IMR-90 (cell line): ENCODE data around the gene MPZL2. TPM values are rescaled to one million over a fixed set of nuclear protein-coding genes. Genes with fewer than 3 reads are reported as not detected.

Source experiments
- ATAC-seq: fragments of 200-7000 bp; cut with Tn5 transposase; 2 replicates; pipeline ENCODE4 v1.9.1; 2020; ENCODE audit warnings: low read depth, mild to moderate bottlenecking, moderate library complexity
- BruUV-seq: library from RNA; stranded (reverse); fragments of 400-500 nt; replicated peaks from 2 replicates; lab custom pipeline; 2021; lab: Mats Ljungman, UMichigan
- CTCF ChIA-PET: fragments of 300-600 bp; formaldehyde crosslinking; extraction: SDS; loops from one replicate; lab custom pipeline; 2021; ENCODE audit warnings: antibody characterized with exemption; lab: Yijun Ruan, JAX
- POLR2A ChIA-PET: fragments of 300-600 bp; sonication (Branson Sonifier 250); formaldehyde crosslinking; loops from one replicate; lab custom pipeline; 2022; ENCODE audit warnings: antibody characterized with exemption; ENCODE audit not compliant: unreplicated experiment; lab: Charles Lee
- DNase-seq: peaks from one replicate; pipeline ENCODE4 v3.0.0; 2013
- H2AFZ ChIP-seq: replicated peaks from 2 replicates; pipeline ENCODE3; 2013; ENCODE audit warnings: low read length, mild to moderate bottlenecking; ENCODE audit not compliant: poor library complexity
- H2AK5ac ChIP-seq: 2 replicates; pipeline ENCODE4 v1.6.1; 2013; ENCODE audit warnings: low read depth, low read length, inconsistent platforms
- H2AK9ac ChIP-seq: replicated peaks from 2 replicates; pipeline ENCODE3; 2013; ENCODE audit warnings: mild to moderate bottlenecking, low read depth, low read length, moderate library complexity; ENCODE audit not compliant: poor library complexity
- H2BK120ac ChIP-seq: 2 replicates; pipeline ENCODE4 v1.6.1; 2013; ENCODE audit warnings: low read depth, low read length, inconsistent platforms
- H2BK15ac ChIP-seq: 3 replicates; pipeline ENCODE4 v1.6.1; 2013; ENCODE audit warnings: low read depth, low read length, inconsistent platforms
- H2BK20ac ChIP-seq: 2 replicates; pipeline ENCODE4 v1.6.1; 2013; ENCODE audit warnings: low read depth, mild to moderate bottlenecking, inconsistent platforms, low read length, moderate library complexity
- H2BK5ac ChIP-seq: 2 replicates; pipeline ENCODE4 v1.6.1; 2013; ENCODE audit warnings: mild to moderate bottlenecking, low read depth, low read length, inconsistent platforms; ENCODE audit not compliant: poor library complexity, severe bottlenecking
- H3K14ac ChIP-seq: replicated peaks from 2 replicates; pipeline ENCODE4 v1.6.1; 2013; ENCODE audit warnings: low read depth, low read length, inconsistent platforms
- H3K18ac ChIP-seq: 2 replicates; pipeline ENCODE4 v1.6.1; 2013; ENCODE audit warnings: low read depth, low read length, control low read depth
- H3K23ac ChIP-seq: 2 replicates; pipeline ENCODE4 v1.6.1; 2013; ENCODE audit warnings: low read depth, low read length, inconsistent platforms
- H3K27ac ChIP-seq: 2 replicates; pipeline ENCODE4 v1.5.1; 2013; ENCODE audit warnings: mild to moderate bottlenecking, control low read depth, low read length; ENCODE audit not compliant: insufficient read depth
- H3K27me3 ChIP-seq: 2 replicates; pipeline ENCODE4 v1.6.1; 2013; ENCODE audit warnings: low read length; ENCODE audit not compliant: control insufficient read depth, insufficient read depth
- H3K36me3 ChIP-seq: 2 replicates; pipeline ENCODE4 v1.6.1; 2013; ENCODE audit warnings: low read length, mixed read lengths; ENCODE audit not compliant: control insufficient read depth, insufficient read depth
- H3K4ac ChIP-seq: 2 replicates; pipeline ENCODE4 v1.6.1; 2013; ENCODE audit warnings: low read depth, low read length, inconsistent platforms
- H3K4me1 ChIP-seq: 2 replicates; pipeline ENCODE4 v1.6.1; 2013; ENCODE audit warnings: low read length, mixed read lengths; ENCODE audit not compliant: control insufficient read depth, insufficient read depth
- H3K4me2 ChIP-seq: 2 replicates; pipeline ENCODE4 v1.6.1; 2013; ENCODE audit warnings: low read depth, mild to moderate bottlenecking, control low read depth, low read length, moderate library complexity
- H3K4me3 ChIP-seq: 2 replicates; pipeline ENCODE4 v1.5.1; 2013; ENCODE audit warnings: low read depth, mild to moderate bottlenecking, control low read depth, low read length, moderate library complexity; ENCODE audit not compliant: insufficient read depth
- H3K56ac ChIP-seq: 2 replicates; pipeline ENCODE4 v1.6.1; 2013; ENCODE audit warnings: low read length, inconsistent platforms; ENCODE audit not compliant: insufficient read depth; ENCODE audit errors: extremely low read depth
- H3K79me1 ChIP-seq, 2 experiments: 2 replicates each; pipeline ENCODE4 v1.6.1; 2013; ENCODE audit warnings: low read length in 2 of 2, inconsistent platforms in 1 of 2, low read depth in 1 of 2
- H3K9ac ChIP-seq: 2 replicates; pipeline ENCODE4 v1.6.1; 2013; ENCODE audit warnings: low read depth, low read length, control low read depth
- H3K9me1 ChIP-seq: 2 replicates; pipeline ENCODE4 v1.6.1; 2013; ENCODE audit warnings: low read length, inconsistent platforms; ENCODE audit not compliant: insufficient read depth
- H3K9me3 ChIP-seq: 2 replicates; pipeline ENCODE4 v1.6.1; 2013; ENCODE audit warnings: low read length; ENCODE audit not compliant: control insufficient read depth, insufficient read depth
- H4K20me1 ChIP-seq: 2 replicates; pipeline ENCODE4 v1.6.1; 2013; ENCODE audit warnings: low read length, inconsistent platforms; ENCODE audit not compliant: insufficient read depth
- H4K5ac ChIP-seq: 2 replicates; pipeline ENCODE4 v1.6.1; 2013; ENCODE audit warnings: mild to moderate bottlenecking, low read depth, low read length, control low read depth
- H4K8ac ChIP-seq, 2 experiments: 2 replicates each; pipeline ENCODE4 v1.6.1; 2013; ENCODE audit warnings: low read depth in 2 of 2, low read length in 2 of 2, control low read depth in 1 of 2, inconsistent platforms in 1 of 2
- H4K91ac ChIP-seq: 2 replicates; pipeline ENCODE4 v1.6.1; 2013; ENCODE audit warnings: low read depth, low read length, inconsistent platforms; ENCODE audit not compliant: insufficient read depth
- MAZ ChIP-seq: IDR thresholded peaks from 2 replicates; pipeline ENCODE4 v1.6.1; 2012; ENCODE audit warnings: low read depth, mild to moderate bottlenecking, low read length, improper control_type of control experiment, moderate library complexity, borderline replicate concordance
- MXI1 ChIP-seq: IDR thresholded peaks from 2 replicates; pipeline ENCODE4 v1.6.1; 2012; ENCODE audit warnings: low read depth, mild to moderate bottlenecking, low read length, moderate library complexity, borderline replicate concordance
- SMC3 ChIP-seq: fragments of 150-350 bp; IDR thresholded peaks from 2 replicates; pipeline ENCODE4 v1.6.1; 2016; ENCODE audit warnings: low read depth, mild to moderate bottlenecking, antibody characterized with exemption, low read length, moderate library complexity
- WGBS, 2 experiments: methylation state at CpG; one replicate each; pipeline versions ENCODE4 v1.1.5 to v1.1.7; 2013; ENCODE audit warnings: missing lambda C conversion rate in 2 of 2; ENCODE audit not compliant: insufficient read length in 1 of 2; ENCODE audit errors: extremely low coverage in 2 of 2; 5-methylcytosine and 5-hydroxymethylcytosine counted together
- dilution Hi-C: fragments of 300-500 bp; cut with HindIII; formaldehyde crosslinking; loops from one replicate; pipeline ENCODE4 v1.14.3; 2018; ENCODE audit warnings: low sequenced_read_pairs; ENCODE audit not compliant: unreplicated experiment
- in situ Hi-C: fragments of 300-500 bp; cut with MboI; formaldehyde crosslinking; loops from 3 replicates; pipeline ENCODE4 v1.14.3; 2019; ENCODE audit warnings: low sequenced_read_pairs, inconsistent platforms, mixed read lengths
- intact Hi-C: fragments of 100-400 bp; cut with micrococcal nuclease; formaldehyde crosslinking; loops from 2 replicates; pipeline ENCODE4 v1.10.0; 2022
- polyA plus RNA-seq, 3 experiments: library from polyadenylated mRNA; depleted of rRNA; stranded (reverse); fragments of >200 nt; gene quantifications; 2 replicates each; pipeline ENCODE4 v1.2.3, GENCODE V29; 2012; ENCODE audit warnings: low replicate concordance in 1 of 3
- total RNA-seq: library from RNA; depleted of rRNA; stranded (reverse); fragments of >200 nt; gene quantifications from 2 replicates; pipeline ENCODE4 v1.2.3, GENCODE V29; 2012

The MPZL2 gene
- total and polyA plus RNA-seq, 2 of the 4 experiments (the other 2 are of a cell fraction), result not detected

- Histone ChIP-seq H3K4me3 (no peak overlapping the region), H4K91ac (no peak overlapping the region), H2AFZ (no peak overlapping the region), H2BK120ac (no peak overlapping the region), H3K36me3 (no peaks in the 10 kb centered on the region), H4K8ac (no peak overlapping the region), H3K4me1 (no peaks in the 10 kb centered on the region), H3K23ac (no peak overlapping the region), H2BK20ac (no peak overlapping the region), H4K5ac (no peak overlapping the region), H2AK5ac (no peak overlapping the region), H2BK15ac (no peak overlapping the region), H3K27me3 (peaks cover 18% of the 10 kb centered on the region), H2BK5ac (no peak overlapping the region), H3K4ac (no peak overlapping the region), H3K9ac (no peak overlapping the region), H4K20me1 (no peaks in the 10 kb centered on the region), H3K9me1 (no peaks in the 10 kb centered on the region), H3K18ac (no peak overlapping the region), H3K9me3 (no peaks in the 10 kb centered on the region), H3K4me2 (no peak overlapping the region), H3K56ac (no peak overlapping the region), H3K14ac (no peak overlapping the region), H3K79me1 (no peaks in the 10 kb centered on the region), H3K27ac (no peak overlapping the region), H2AK9ac (no peak overlapping the region)
- TF ChIP-seq MXI1 (no peak), SMC3 (no peak), MAZ (no peak)
- ChIA-PET POLR2A (no interaction called here), CTCF (no interaction called here)
- BruUV-seq, result no TSS peak
- DNase-seq (no peak), ATAC-seq (no peak)
- WGBS, 2 experiments, result no CpG with 5 or more reads among the region's 2 CpGs
- dilution Hi-C loops (no loop called here), intact Hi-C loops (no loop called here), in situ Hi-C loops (no loop called here)
Observed at GRCh38 chr11:118207079-118207478, 57.0 kb downstream of the MPZL2 start.
